ENCODE measurements around the gene AVL9. TPM values are rescaled to one million over a fixed set of nuclear protein-coding genes. Genes with fewer than 3 reads are reported as not detected.

AVL9 gene
- polyA plus RNA-seq (2012; rRNA removed), result 8.9 and 11.0 TPM in 2 replicates
- polyA plus RNA-seq (2012; cell fraction: cytosol; rRNA removed), result 11.6 and 12.3 TPM in 2 replicates
- polyA plus RNA-seq (2012; cell fraction: nucleus; rRNA removed), result 14.2 and 22.6 TPM in 2 replicates

DNA sequence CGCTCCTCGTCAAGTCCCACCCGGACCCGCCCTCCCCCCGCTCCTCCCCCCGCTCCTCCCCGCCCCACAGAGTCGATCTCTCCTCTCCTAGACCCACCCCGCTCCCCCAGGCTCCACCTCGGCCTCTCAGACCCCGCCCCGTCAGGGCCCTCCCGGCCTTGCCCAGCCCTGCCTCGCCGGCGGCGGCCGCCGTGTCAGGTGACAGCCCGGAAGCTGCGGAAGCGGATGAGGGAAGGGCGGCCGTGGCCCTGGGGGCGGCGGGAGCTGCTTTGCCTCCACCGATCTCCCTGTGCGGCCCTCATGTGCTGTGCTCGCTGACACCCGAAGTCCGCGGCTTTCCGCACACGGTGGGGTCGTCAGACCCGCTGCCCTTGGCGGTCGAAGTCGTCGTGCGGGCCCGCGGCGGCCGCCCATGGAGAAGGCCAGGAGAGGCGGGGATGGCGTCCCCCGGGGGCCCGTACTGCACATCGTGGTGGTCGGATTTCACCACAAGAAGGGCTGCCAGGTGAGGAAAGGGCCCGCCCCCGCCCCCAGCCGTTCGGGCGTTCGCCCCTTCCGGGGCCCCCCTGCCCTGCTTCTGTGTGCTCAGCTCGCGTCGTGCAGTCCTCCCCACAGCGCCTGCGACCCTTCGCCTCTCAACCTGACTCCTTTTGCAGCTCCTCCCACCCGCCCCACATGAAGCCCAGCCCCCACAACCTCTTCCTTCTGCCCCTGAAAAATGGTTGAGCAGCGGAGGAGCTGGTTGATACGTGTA is at the start of gene AVL9:
Gene AVL9, plus strand, starts transcription at position 192 of the 754 bp plus-strand sequence. Its CDS starts 221 bp downstream, at position 413.
- Histone ChIP-seq H3K9me2 (no peaks in the 10 kb centered on the region), H3K4me2 (peak within 1 kb of the TSS; percentile 93), H3K36me3 (replicated peaks in 1 of 2; ENCODE audit: control insufficient read depth in 1 of 2, insufficient read depth in 2 of 2, low read length in 1 of 2) (peaks cover 0 to 22% of the 10 kb centered on the region in 2 experiments), H3K79me2 (ENCODE audit: insufficient read depth) (peaks cover 49% of the 10 kb centered on the region), H3F3A (replicated peaks; ENCODE audit: insufficient read depth) (peaks cover 26% of the 10 kb centered on the region), H4K20me1 (ENCODE audit: insufficient read depth) (peaks cover 10% of the 10 kb centered on the region), H3K4me1 (ENCODE audit: control insufficient read depth in 1 of 2, insufficient read depth in 2 of 2, low read depth in 1 of 2, low read length in 1 of 2) (peaks cover under 1 to 5% of the 10 kb centered on the region in 2 experiments; a peak in 3 of 4 replicates), H3K9me3 (no peaks in the 10 kb centered on the region; the same call in 1 of the 2 replicates), H3K27ac (ENCODE audit: low read depth in 2 of 2, low read length in 1 of 2) (peak within 1 kb of the TSS; percentile 90 to 91), H3K4me3 (ENCODE audit: low read depth in 2 of 2, low read length in 1 of 2) (peak within 1 kb of the TSS; percentile 72 to 99), H3K27me3 (ENCODE audit: insufficient read depth) (no peaks in the 10 kb centered on the region), H3K9ac (peak within 1 kb of the TSS; percentile 92), H2AFZ (ENCODE audit: low read depth) (peak within 1 kb of the TSS; percentile 100)
- no peak for TF ChIP-seq FOXM1 (IDR thresholded peaks at IDR 0.05; ENCODE audit: low read depth)
- no peak for TF ChIP-seq RFX5 (IDR thresholded peaks at IDR 0.05; ENCODE audit: low read length)
- peak in 1 of 2 experiments; percentile 35; a peak in 1 of 4 replicates for TF ChIP-seq EP300 (IDR thresholded peaks at IDR 0.05; ENCODE audit: borderline replicate concordance in 1 of 2, low read depth in 1 of 2, low read length in 1 of 2)
- 0 out of 2 replicates have a peak, but pooled peaks have one; percentile 53 for TF ChIP-seq FOXJ3 (CRISPR knock-in tag; IDR thresholded peaks at IDR 0.05)
- no peak for TF ChIP-seq SMC3 (IDR thresholded peaks at IDR 0.05; ENCODE audit: low read depth, low read length)
- TF ChIP-seq RCOR1 (IDR thresholded peaks at IDR 0.05; ENCODE audit: low read length), result no peak
- TF ChIP-seq ELF1 (IDR thresholded peaks at IDR 0.05), result peak; percentile 87
- TF ChIP-seq SIN3A (IDR thresholded peaks at IDR 0.05; ENCODE audit: borderline replicate concordance, low read depth, low read length), result peak; percentile 93; the same call in 1 of the 2 replicates
- TF ChIP-seq, protein P1, sequence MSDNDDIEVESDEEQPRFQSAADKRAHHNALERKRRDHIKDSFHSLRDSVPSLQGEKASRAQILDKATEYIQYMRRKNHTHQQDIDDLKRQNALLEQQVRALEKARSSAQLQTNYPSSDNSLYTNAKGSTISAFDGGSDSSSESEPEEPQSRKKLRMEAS (IDR thresholded peaks at IDR 0.05; ENCODE audit: low read depth), result peak; percentile 81
- TF ChIP-seq, protein P2, sequence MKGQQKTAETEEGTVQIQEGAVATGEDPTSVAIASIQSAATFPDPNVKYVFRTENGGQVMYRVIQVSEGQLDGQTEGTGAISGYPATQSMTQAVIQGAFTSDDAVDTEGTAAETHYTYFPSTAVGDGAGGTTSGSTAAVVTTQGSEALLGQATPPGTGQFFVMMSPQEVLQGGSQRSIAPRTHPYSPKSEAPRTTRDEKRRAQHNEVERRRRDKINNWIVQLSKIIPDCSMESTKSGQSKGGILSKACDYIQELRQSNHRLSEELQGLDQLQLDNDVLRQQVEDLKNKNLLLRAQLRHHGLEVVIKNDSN (IDR thresholded peaks at IDR 0.05; ENCODE audit: borderline replicate concordance, low read depth), result peak; percentile 92
- peak; percentile 94 for TF ChIP-seq POLR2AphosphoS5 (IDR thresholded peaks at IDR 0.05; ENCODE audit: low read depth, low read length)
- TF ChIP-seq MXI1 (IDR thresholded peaks at IDR 0.05; ENCODE audit: low read depth, low read length), result peak; percentile 84
- TF ChIP-seq NFIC (IDR thresholded peaks at IDR 0.05; ENCODE audit: borderline replicate concordance), result no peak
- TF ChIP-seq TAF1 (IDR thresholded peaks at IDR 0.05; ENCODE audit: borderline replicate concordance, low read depth, low read length), result peak; percentile 54; the same call in 1 of the 2 replicates
- no peak for TF ChIP-seq EZH2phosphoT487 (IDR thresholded peaks at IDR 0.05; ENCODE audit: borderline replicate concordance, low read depth)
- TF ChIP-seq CHD2 (IDR thresholded peaks at IDR 0.05; ENCODE audit: low read length, partially characterized antibody), result no peak
- no peak for TF ChIP-seq FOSL2 (IDR thresholded peaks at IDR 0.05; ENCODE audit: borderline replicate concordance, low read depth)
- no peak for TF ChIP-seq MEF2A (IDR thresholded peaks at IDR 0.05; ENCODE audit: borderline replicate concordance, low read depth)
- no peak for TF ChIP-seq NRF1 (IDR thresholded peaks at IDR 0.05; ENCODE audit: low read depth, low read length)
- TF ChIP-seq RAD21 (IDR thresholded peaks at IDR 0.05; ENCODE audit: low read length), result no peak
- TF ChIP-seq, protein P3, sequence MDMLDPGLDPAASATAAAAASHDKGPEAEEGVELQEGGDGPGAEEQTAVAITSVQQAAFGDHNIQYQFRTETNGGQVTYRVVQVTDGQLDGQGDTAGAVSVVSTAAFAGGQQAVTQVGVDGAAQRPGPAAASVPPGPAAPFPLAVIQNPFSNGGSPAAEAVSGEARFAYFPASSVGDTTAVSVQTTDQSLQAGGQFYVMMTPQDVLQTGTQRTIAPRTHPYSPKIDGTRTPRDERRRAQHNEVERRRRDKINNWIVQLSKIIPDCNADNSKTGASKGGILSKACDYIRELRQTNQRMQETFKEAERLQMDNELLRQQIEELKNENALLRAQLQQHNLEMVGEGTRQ (IDR thresholded peaks at IDR 0.05; ENCODE audit: borderline replicate concordance, low read depth, low read length), result peak; percentile 60
- TF ChIP-seq JUND (IDR thresholded peaks at IDR 0.05), result no peak
- TF ChIP-seq, protein P4, sequence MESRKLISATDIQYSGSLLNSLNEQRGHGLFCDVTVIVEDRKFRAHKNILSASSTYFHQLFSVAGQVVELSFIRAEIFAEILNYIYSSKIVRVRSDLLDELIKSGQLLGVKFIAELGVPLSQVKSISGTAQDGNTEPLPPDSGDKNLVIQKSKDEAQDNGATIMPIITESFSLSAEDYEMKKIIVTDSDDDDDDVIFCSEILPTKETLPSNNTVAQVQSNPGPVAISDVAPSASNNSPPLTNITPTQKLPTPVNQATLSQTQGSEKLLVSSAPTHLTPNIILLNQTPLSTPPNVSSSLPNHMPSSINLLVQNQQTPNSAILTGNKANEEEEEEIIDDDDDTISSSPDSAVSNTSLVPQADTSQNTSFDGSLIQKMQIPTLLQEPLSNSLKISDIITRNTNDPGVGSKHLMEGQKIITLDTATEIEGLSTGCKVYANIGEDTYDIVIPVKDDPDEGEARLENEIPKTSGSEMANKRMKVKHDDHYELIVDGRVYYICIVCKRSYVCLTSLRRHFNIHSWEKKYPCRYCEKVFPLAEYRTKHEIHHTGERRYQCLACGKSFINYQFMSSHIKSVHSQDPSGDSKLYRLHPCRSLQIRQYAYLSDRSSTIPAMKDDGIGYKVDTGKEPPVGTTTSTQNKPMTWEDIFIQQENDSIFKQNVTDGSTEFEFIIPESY (IDR thresholded peaks at IDR 0.05; ENCODE audit: borderline replicate concordance, low read depth), result no peak
- TF ChIP-seq GABPA (IDR thresholded peaks at IDR 0.05; ENCODE audit: low read depth), result peak; percentile 78
- no peak for TF ChIP-seq GATA2 (CRISPR knock-in tag; IDR thresholded peaks at IDR 0.05)
- 2% methylated on average over 51 of the region's 67 CpGs for WGBS (ENCODE audit: low lambda C conversion rate)
- ChIA-PET CTCF (interaction anchor here (0.6 to 1.9 kb wide), 4 partner anchors 13 to 612 kb away, joined by 3 to 9 read pairs (median 4); no protein-coding TSS in a partner anchor), POLR2A (interaction anchor here (1.0 to 1.1 kb wide), 3 partner anchors 36 to 612 kb away, joined by 3 read pairs; no protein-coding TSS in a partner anchor)
- peak; percentile 100 for DNase-seq
